Subcutaneous abdominal adipose tissue (tissue), 5 donors: ENCODE data around the gene CDKN3.
"Not testable (repeated sequence)": the region's sequence is repeated elsewhere in the genome, so short reads cannot be mapped to it uniquely, and the experiment has no call there.

Experiments used
- H3K27ac ChIP-seq: one replicate; pipeline ENCODE4 v1.7.0; 2013; ENCODE audit warnings: low read depth, mild to moderate bottlenecking, inconsistent platforms, low read length, moderate library complexity
- H3K27me3 ChIP-seq, 5 donors: one replicate each; pipeline ENCODE4 v1.7.0; 2013; ENCODE audit warnings: low read length in 5 of 5, inconsistent platforms in 1 of 5; ENCODE audit not compliant: control insufficient read depth in 5 of 5, insufficient read depth in 4 of 5
- H3K36me3 ChIP-seq, 5 donors: one replicate each; pipeline ENCODE4 v1.7.0; 2013; ENCODE audit warnings: low read length in 5 of 5; ENCODE audit not compliant: control insufficient read depth in 5 of 5, insufficient read depth in 5 of 5
- H3K4me1 ChIP-seq, 5 donors: one replicate each; pipeline ENCODE4 v1.7.0; 2013; ENCODE audit warnings: low read length in 5 of 5, mild to moderate bottlenecking in 3 of 5, moderate library complexity in 1 of 5; ENCODE audit not compliant: control insufficient read depth in 5 of 5, insufficient read depth in 5 of 5
- H3K4me3 ChIP-seq, 5 donors: one replicate each; pipeline ENCODE4 v1.7.0; 2013; ENCODE audit warnings: low read length in 5 of 5, low read depth in 1 of 5
- H3K9ac ChIP-seq, 5 donors: one replicate each; pipeline ENCODE4 v1.7.0; 2013; ENCODE audit warnings: low read length in 5 of 5, mild to moderate bottlenecking in 4 of 5, moderate library complexity in 3 of 5
- H3K9me3 ChIP-seq, 5 donors: one replicate each; pipeline ENCODE4 v1.7.0; 2013; ENCODE audit warnings: low read length in 5 of 5; ENCODE audit not compliant: control insufficient read depth in 5 of 5
- donor health status: healthy.
- donor health status: healthy.
- donor health status: healthy.
- donor health status: healthy.
- donor health status: healthy.

The CDKN3 gene

DNA sequence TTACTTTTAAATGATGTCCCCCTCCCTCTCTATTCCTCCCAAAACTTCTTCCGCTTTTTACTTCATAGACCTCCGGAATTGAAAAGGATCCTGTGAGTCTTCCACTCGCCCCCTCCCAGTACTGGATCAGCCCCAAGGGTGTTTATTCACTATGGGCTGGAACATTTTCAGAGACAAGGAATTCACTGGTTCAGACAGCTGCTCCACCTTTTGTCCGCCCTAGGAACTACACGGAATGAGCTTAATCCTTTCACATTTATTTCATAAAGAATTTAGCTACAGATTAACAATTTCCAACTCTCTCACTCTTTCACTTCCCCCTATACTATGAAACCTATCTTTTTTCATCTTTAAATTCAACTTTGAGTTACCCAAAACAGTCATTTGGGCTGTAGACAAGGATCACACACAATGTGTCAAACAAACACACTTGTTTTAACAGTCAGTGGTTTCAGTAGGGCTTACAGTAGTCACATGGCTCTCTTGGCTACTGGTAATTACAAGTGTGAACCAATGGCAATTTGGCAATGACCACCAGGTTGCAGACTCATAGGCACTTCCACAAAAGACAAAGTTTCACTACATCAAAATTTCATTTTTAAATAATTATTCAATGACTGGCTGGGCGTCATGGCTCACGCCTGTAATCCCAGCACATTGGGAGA lies 23.8 kb downstream of the CDKN3 start:
- H3K4me3 ChIP-seq: no peak overlapping the region
- H3K4me1 ChIP-seq: no peaks in the 10 kb centered on the region
- no peak overlapping the region for H3K27ac ChIP-seq
- no peaks in the 10 kb centered on the region for H3K9me3 ChIP-seq
- no peaks in the 10 kb centered on the region for H3K27me3 ChIP-seq
- H3K9ac ChIP-seq: no peak overlapping the region
- peaks cover 3 to 18% (median 7%) of the 10 kb centered on the region in 5 donors for H3K36me3 ChIP-seq

DNA sequence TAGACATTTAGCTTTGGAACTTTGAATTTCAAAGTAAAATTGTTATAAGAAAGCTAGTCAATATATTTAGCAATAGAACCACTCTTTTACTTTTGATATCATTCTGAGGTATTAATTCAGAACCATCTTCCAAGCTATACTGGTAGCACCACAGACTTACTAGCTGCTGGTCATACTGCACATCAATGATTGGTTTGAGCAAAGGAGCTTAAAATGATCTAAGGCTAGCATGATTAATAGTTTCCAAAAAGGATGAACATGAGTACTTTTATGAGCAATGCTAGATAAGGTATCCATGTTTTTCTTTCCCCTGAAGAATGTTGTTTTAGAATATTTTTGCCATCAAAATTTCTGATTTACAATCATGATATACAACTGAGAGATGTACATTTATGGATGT lies 27.2 kb downstream of the CDKN3 start:
- H3K9ac ChIP-seq: no peak overlapping the region
- H3K9me3 ChIP-seq: no peaks in the 10 kb centered on the region
- no peaks in the 10 kb centered on the region for H3K4me1 ChIP-seq
- no peak overlapping the region for H3K27ac ChIP-seq
- no peak overlapping the region for H3K4me3 ChIP-seq
- H3K36me3 ChIP-seq: peaks cover 22 to 50% (median 29%) of the 10 kb centered on the region in 5 donors
- H3K27me3 ChIP-seq: no peaks in the 10 kb centered on the region

DNA sequence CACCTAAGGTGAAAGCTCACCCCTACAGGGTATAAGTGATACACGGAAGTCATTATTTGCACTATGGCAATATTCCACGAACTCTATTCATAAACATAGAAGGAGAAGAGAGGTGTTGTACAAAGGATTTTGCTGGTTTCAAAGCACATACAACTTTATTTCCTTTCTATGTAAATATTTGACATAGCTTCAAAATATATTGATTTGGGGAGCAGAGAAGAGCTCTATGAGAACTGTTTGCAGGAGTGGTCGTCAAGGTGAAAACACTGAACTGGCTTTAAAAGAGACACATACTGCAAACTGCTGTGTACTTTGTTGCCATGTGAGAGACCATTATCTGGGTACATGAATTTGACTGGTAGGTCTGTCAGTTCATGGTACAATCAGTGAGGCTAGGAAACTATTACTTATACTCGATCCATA lies 27.7 kb downstream of the CDKN3 start:
- H3K9ac ChIP-seq: no peak overlapping the region
- no peak overlapping the region for H3K27ac ChIP-seq
- H3K27me3 ChIP-seq: no peaks in the 10 kb centered on the region
- H3K36me3 ChIP-seq: peaks cover 26 to 50% (median 33%) of the 10 kb centered on the region in 5 donors
- H3K4me3 ChIP-seq: no peak overlapping the region
- no peaks in the 10 kb centered on the region for H3K9me3 ChIP-seq
- H3K4me1 ChIP-seq: no peaks in the 10 kb centered on the region

DNA sequence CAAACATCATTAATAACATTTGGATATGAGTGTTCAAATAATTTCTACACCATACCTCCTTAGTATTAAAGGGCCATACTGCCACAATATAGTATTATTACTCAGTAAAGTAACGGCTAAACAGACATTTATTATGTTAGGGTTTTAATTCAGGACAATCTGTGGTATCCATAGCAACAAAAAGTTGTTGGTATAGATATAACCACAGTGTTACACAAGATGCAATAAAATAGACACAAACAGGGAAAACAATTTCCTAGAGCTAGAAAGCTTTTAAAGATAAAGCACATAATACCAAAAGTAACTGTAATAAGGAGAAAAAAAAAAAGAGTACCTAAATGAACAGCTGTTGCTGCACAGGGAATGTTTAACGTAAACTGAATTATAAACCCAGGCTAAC lies 28.3 kb downstream of the CDKN3 start:
- Histone ChIP-seq H3K36me3 (peaks cover 32 to 50% (median 38%) of the 10 kb centered on the region in 5 donors), H3K9me3 (no peaks in the 10 kb centered on the region), H3K4me3 (no peak overlapping the region), H3K27me3 (no peaks in the 10 kb centered on the region), H3K9ac (no peak overlapping the region), H3K27ac (no peak overlapping the region), H3K4me1 (no peaks in the 10 kb centered on the region)

DNA sequence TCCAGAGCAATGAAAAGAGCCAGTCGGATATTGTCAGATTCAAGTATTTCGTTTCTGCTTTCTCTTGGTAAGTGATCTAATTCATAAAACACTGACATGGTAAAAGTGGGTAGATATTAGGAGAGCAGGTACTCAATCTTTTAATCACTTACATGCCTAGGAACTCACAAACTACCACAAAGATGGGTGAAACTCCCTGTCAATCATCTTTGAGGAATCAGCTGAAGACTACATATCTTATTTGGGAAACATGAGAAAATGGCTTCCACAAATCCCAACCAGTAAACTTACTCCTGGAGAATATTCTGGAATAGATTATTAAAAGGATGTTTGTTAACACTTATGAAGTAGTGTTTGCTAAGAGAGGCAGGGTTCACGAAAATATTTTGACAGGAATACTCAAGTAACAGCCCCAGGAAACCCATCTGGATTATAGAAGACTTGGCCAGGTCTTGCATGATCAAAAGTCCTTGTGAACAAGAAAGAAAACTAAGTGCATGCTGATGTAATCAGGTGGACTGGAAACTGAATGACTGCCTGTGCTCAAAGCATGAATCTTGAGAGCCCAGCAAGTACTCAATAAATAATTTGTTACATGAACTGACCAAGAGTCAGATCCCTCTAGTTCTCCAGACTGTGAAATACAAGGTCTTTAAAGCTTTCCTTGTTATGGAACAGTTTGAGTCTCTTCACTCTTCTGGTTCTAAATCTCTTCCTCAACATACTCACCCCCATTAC lies 28.9 kb downstream of the CDKN3 start:
- Histone ChIP-seq H3K4me1 (no peaks in the 10 kb centered on the region), H3K9me3 (no peaks in the 10 kb centered on the region), H3K4me3 (no peak overlapping the region), H3K27ac (no peak overlapping the region), H3K27me3 (no peaks in the 10 kb centered on the region), H3K9ac (no peak overlapping the region), H3K36me3 (peaks cover 35 to 50% (median 44%) of the 10 kb centered on the region in 5 donors)

DNA sequence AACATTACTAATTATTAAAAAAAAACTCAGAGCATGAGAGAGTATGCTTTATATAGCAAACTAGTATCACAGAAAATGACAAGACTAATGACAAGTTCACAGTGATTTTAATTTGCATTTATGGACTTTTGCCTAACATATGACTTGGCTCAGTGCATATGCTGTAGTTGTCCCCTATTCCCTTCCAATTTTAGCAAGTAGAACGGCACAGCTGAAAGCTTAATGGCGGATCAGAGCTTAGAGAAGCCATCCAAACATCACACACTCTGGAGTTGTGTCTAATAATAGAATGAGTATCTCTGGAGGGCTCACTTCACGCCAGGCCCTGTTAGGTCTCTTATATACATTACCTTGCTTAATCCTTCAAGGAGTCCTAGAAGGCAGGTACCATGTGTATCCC lies 31.1 kb downstream of the CDKN3 start:
- Histone ChIP-seq H3K9ac (no peak overlapping the region), H3K4me3 (no peak overlapping the region), H3K27ac (no peak overlapping the region), H3K9me3 (no peaks in the 10 kb centered on the region), H3K36me3 (peaks cover 37 to 60% (median 46%) of the 10 kb centered on the region in 5 donors), H3K4me1 (no peaks in the 10 kb centered on the region), H3K27me3 (no peaks in the 10 kb centered on the region)

DNA sequence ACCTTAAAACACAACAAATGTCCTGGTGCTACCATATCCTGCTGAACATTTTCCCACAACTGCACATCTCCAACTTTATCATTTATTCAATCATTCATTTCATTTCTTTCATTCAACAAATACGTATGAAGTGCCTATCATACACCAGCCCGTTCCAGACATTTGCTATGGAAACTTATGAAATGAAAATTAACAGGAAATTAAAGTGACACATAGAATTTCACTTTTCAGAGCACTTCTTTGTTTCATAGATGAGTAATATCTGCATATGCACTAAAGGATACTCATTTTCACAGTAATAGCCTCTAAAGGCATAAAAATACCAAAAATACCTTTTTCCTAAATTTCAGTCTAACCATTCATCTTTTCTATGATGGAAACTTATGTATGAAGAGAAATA lies 31.7 kb downstream of the CDKN3 start:
- Histone ChIP-seq H3K4me1 (no peaks in the 10 kb centered on the region), H3K27me3 (no peaks in the 10 kb centered on the region), H3K9me3 (no peaks in the 10 kb centered on the region), H3K36me3 (peaks cover 37 to 60% (median 46%) of the 10 kb centered on the region in 5 donors), H3K9ac (no peak overlapping the region), H3K4me3 (no peak overlapping the region), H3K27ac (no peak overlapping the region)

DNA sequence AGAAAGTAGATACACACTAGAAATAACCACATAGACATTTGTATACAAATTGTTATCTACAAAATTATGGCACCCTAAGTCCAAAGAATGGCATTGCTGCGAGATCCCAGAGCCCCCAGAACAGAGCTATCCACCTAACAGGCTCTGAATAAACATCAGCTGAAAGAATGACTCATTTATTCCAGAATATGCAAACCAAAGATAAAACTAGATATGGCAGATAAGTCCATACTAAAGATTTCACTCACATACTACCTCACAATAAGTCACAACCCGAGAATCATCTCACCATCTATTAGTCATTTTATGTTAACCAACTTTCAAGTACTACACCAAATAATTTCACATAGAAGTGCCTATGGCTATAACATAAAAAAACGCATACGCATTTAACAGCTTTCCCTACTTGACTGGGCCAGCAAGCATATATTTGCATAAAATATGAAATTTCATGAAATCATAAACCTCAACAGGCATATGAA lies 38.7 kb downstream of the CDKN3 start:
- peaks cover 0 to 9% (median 9%) of the 10 kb centered on the region in 5 donors for H3K4me1 ChIP-seq
- H3K9me3 ChIP-seq: no peaks in the 10 kb centered on the region
- H3K9ac ChIP-seq: no peak overlapping the region
- no peaks in the 10 kb centered on the region for H3K27me3 ChIP-seq
- H3K27ac ChIP-seq: no peak overlapping the region
- H3K4me3 ChIP-seq: no peak overlapping the region
- H3K36me3 ChIP-seq: peaks cover 0 to 10% (median 4%) of the 10 kb centered on the region in 5 donors

DNA sequence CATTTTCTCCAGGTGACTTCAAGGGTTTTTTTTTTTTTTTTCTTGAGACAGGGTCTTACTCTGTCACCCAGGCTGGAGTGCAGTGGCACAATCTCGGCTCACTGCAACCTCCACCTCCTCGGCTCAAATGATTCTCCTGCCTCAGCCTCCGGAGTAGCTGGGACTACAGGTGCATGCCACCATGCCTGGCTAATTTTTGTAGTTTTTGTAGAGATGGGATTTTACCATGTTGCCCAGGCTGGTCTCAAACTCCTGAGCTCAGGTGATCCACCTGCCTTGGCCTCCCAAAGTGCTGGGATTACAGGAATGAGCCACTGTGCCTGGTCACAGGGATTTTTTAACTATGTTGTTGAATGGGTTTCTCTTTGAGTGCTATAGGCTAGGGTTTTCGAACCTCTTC lies 41.1 kb downstream of the CDKN3 start:
- not testable (repeated sequence) for H3K36me3 ChIP-seq, H3K4me3 ChIP-seq, H3K9ac ChIP-seq, H3K27ac ChIP-seq, H3K9me3 ChIP-seq, H3K27me3 ChIP-seq
- peaks cover 2 to 16% (median 15%) of the 10 kb centered on the region in 5 donors for H3K4me1 ChIP-seq

DNA sequence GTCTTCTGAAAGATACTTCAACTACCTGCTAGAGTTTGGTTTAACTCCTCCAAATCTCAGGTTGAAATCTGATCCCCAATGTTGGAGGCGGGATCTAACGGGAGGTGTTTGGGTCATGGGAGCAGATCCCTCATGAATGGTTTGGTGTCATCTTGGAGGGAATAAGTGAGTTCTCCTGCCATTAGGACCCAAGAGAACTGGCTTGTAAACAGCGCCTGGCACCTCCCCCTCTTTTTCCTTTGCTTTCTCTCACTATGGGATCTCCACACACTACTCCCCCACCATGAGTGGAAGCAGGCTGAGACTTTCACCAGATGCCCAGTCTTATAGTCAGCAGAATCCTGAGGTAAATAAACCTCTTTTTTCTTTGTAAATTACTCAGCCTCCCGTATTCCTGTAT lies 41.9 kb downstream of the CDKN3 start:
- Histone ChIP-seq H3K4me1 (peaks cover 2 to 16% (median 15%) of the 10 kb centered on the region in 5 donors), H3K27ac (no peak overlapping the region)

More for the DNA sequence above, 41.9 kb downstream of the CDKN3 start:
- Histone ChIP-seq H3K9ac (no peak overlapping the region), H3K36me3 (peaks cover 0 to 2% (median 0%) of the 10 kb centered on the region in 5 donors), H3K4me3 (no peak overlapping the region), H3K9me3 (no peaks in the 10 kb centered on the region), H3K27me3 (no peaks in the 10 kb centered on the region)
